GM23338 (cell line): ENCODE results near the gene CTNNA3. TPM values are rescaled to one million over a fixed set of nuclear protein-coding genes. Genes with fewer than 3 reads are reported as not detected.

Experiments
- ATAC-seq: fragments of 200-7000 bp; cut with Tn5 transposase; 3 replicates; pipeline ENCODE4 v1.9.1; 2020
- DNase-seq: peaks from one replicate; pipeline ENCODE4 v3.0.0-alpha.2; 2015; ENCODE audit warnings: low spot score
- H2AFZ ChIP-seq: fragments of 200-600 bp; sonication (generic); 2 replicates; pipeline ENCODE4 v1.8.0; 2016; ENCODE audit warnings: antibody characterized with exemption, mild to moderate bottlenecking, moderate library complexity
- H3F3A ChIP-seq: fragments of 200-600 bp; sonication (generic); replicated peaks from 2 replicates; pipeline ENCODE4 v1.8.0; 2017; ENCODE audit warnings: antibody characterized with exemption, mixed run types, low read depth
- H3K27ac ChIP-seq: fragments of 200-600 bp; sonication (generic); 2 replicates; pipeline ENCODE4 v1.6.1; 2016; ENCODE audit warnings: low read depth
- H3K27me3 ChIP-seq: fragments of 200-600 bp; sonication (generic); 2 replicates; pipeline ENCODE4 v1.8.0; 2016; ENCODE audit warnings: mild to moderate bottlenecking, mixed run types, moderate library complexity; ENCODE audit not compliant: insufficient read depth
- H3K36me3 ChIP-seq: fragments of 200-600 bp; sonication (generic); 2 replicates; pipeline ENCODE4 v1.8.0; 2016; ENCODE audit warnings: mild to moderate bottlenecking; ENCODE audit not compliant: insufficient read depth
- H3K4me1 ChIP-seq: fragments of 200-600 bp; sonication (generic); 2 replicates; pipeline ENCODE4 v1.8.0; 2016; ENCODE audit warnings: mild to moderate bottlenecking, moderate library complexity; ENCODE audit not compliant: insufficient read depth
- H3K4me2 ChIP-seq: fragments of 200-600 bp; sonication (generic); 2 replicates; pipeline ENCODE4 v1.7.1; 2017; ENCODE audit warnings: mixed run types
- H3K4me3 ChIP-seq: fragments of 200-600 bp; sonication (generic); 2 replicates; pipeline ENCODE4 v1.6.1; 2016; ENCODE audit warnings: mixed run types
- H3K79me2 ChIP-seq: fragments of 200-600 bp; sonication (generic); replicated peaks from 2 replicates; pipeline ENCODE4 v1.8.0; 2017; ENCODE audit warnings: mild to moderate bottlenecking; ENCODE audit not compliant: insufficient read depth
- H3K9me2 ChIP-seq: fragments of 200-600 bp; sonication (generic); 2 replicates; pipeline ENCODE4 v1.8.0; 2017; ENCODE audit not compliant: insufficient read depth
- H4K20me1 ChIP-seq: fragments of 200-600 bp; sonication (generic); replicated peaks from 2 replicates; pipeline ENCODE4 v1.8.0; 2017; ENCODE audit warnings: mild to moderate bottlenecking; ENCODE audit not compliant: insufficient read depth
- H3K27ac Mint-ChIP-seq: 2 replicates; pipeline ENCODE4 v1.8.0; 2020; ENCODE audit warnings: inconsistent platforms, mild to moderate bottlenecking, moderate library complexity, mixed read lengths
- H3K27me3 Mint-ChIP-seq: 3 replicates; pipeline ENCODE4 v1.8.0; 2022; ENCODE audit warnings: low read depth, mild to moderate bottlenecking, moderate library complexity, mixed read lengths, inconsistent platforms; ENCODE audit not compliant: insufficient read depth, poor library complexity
- H3K36me3 Mint-ChIP-seq: 3 replicates; pipeline ENCODE4 v1.8.0; 2021; ENCODE audit warnings: low read depth, mild to moderate bottlenecking, inconsistent platforms, moderate library complexity, mixed read lengths
- H3K4me1 Mint-ChIP-seq: 3 replicates; pipeline ENCODE4 v1.8.0; 2020; ENCODE audit warnings: mild to moderate bottlenecking, inconsistent platforms, mixed read lengths
- H3K4me3 Mint-ChIP-seq: 3 replicates; pipeline ENCODE4 v1.8.0; 2021; ENCODE audit warnings: moderate library complexity, mild to moderate bottlenecking, inconsistent platforms, mixed read lengths
- H3K9me3 Mint-ChIP-seq: 3 replicates; pipeline ENCODE4 v1.8.0; 2020; ENCODE audit warnings: moderate library complexity, mild to moderate bottlenecking, inconsistent platforms, mixed read lengths
- CREB1 ChIP-seq: fragments of 250-450 bp; sonication (Bioruptor Pico); IDR thresholded peaks from 2 replicates; pipeline ENCODE4 v1.5.0; 2020; ENCODE audit warnings: low read depth, mild to moderate bottlenecking, moderate library complexity
- EZH2phosphoT487 ChIP-seq: fragments of 200-600 bp; sonication (generic); IDR thresholded peaks from one replicate; pipeline ENCODE4 v1.8.1; 2018; ENCODE audit warnings: antibody characterized with exemption; ENCODE audit not compliant: unreplicated experiment
- JUNB ChIP-seq: IDR thresholded peaks from one replicate; pipeline ENCODE4 v1.6.1; 2016; ENCODE audit warnings: antibody characterized with exemption; ENCODE audit not compliant: unreplicated experiment
- NANOG ChIP-seq: IDR thresholded peaks from 2 replicates; pipeline ENCODE4 v1.6.1; 2016; ENCODE audit warnings: antibody characterized with exemption, borderline replicate concordance
- REST ChIP-seq: IDR thresholded peaks from one replicate; pipeline ENCODE4 v1.6.1; 2018; ENCODE audit warnings: antibody characterized with exemption; ENCODE audit not compliant: unreplicated experiment
- STAT1 ChIP-seq: IDR thresholded peaks from one replicate; pipeline ENCODE4 v1.6.1; 2016; ENCODE audit warnings: antibody characterized with exemption; ENCODE audit not compliant: unreplicated experiment
- ZNF114 ChIP-seq: fragments of 250-450 bp; sonication (Bioruptor Pico); IDR thresholded peaks from 2 replicates; pipeline ENCODE4 v1.5.0; 2020; ENCODE audit warnings: mild to moderate bottlenecking, moderate library complexity
- ZNF331 ChIP-seq: fragments of 250-450 bp; sonication (Bioruptor Pico); IDR thresholded peaks from 2 replicates; pipeline ENCODE4 v1.5.0; 2020; ENCODE audit warnings: low read depth, mild to moderate bottlenecking, moderate library complexity
- polyA plus RNA-seq: library from polyadenylated mRNA; unstranded; fragments of >200 nt; fragmentation: Nextera tagmentation; extraction: Ambion mirVana; gene quantifications from 2 replicates; pipeline ENCODE4 v1.2.1, GENCODE V29; 2016
- total RNA-seq: library from RNA; depleted of rRNA; stranded (reverse); fragments of >200 nt; shearing (Covaris generic); gene quantifications from 2 replicates; pipeline ENCODE4 v1.2.3, GENCODE V29; 2014
- TF ChIP-seq, protein P1 (sequence below), 2 experiments: fragments of 200-600 bp in 1 of 2; sonication (generic) in 1 of 2; conservative IDR thresholded peaks; 2 replicates each; pipeline versions ENCODE4 v1.5.1 to v1.6.1; 2016 to 2017; ENCODE audit warnings: antibody characterized with exemption in 2 of 2, low read depth in 2 of 2, mild to moderate bottlenecking in 2 of 2, moderate library complexity in 1 of 2
- TF ChIP-seq, protein P2 (sequence below): IDR thresholded peaks from 2 replicates; pipeline ENCODE4 v1.6.1; 2016; ENCODE audit warnings: antibody characterized with exemption
- TF ChIP-seq, protein P3 (sequence below): fragments of 250-450 bp; sonication (Bioruptor Pico); IDR thresholded peaks from 2 replicates; pipeline ENCODE4 v1.5.0; 2020; ENCODE audit warnings: mild to moderate bottlenecking, moderate library complexity

The CTNNA3 gene
- total and polyA plus RNA-seq, 2 experiments from 2014 or later = 0.71 to 3.3 TPM

GRCh38 chr10:66349726-66350125 lies 1346.3 kb downstream of the CTNNA3 start (continued):
- TF ChIP-seq JUNB (no peak), REST (no peak), ZNF114 (CRISPR knock-in tag) (no peak), CREB1 (CRISPR knock-in tag) (no peak), ZNF331 (CRISPR knock-in tag) (no peak), EZH2phosphoT487 (no peak), STAT1 (no peak)
- TF ChIP-seq, protein P1, sequence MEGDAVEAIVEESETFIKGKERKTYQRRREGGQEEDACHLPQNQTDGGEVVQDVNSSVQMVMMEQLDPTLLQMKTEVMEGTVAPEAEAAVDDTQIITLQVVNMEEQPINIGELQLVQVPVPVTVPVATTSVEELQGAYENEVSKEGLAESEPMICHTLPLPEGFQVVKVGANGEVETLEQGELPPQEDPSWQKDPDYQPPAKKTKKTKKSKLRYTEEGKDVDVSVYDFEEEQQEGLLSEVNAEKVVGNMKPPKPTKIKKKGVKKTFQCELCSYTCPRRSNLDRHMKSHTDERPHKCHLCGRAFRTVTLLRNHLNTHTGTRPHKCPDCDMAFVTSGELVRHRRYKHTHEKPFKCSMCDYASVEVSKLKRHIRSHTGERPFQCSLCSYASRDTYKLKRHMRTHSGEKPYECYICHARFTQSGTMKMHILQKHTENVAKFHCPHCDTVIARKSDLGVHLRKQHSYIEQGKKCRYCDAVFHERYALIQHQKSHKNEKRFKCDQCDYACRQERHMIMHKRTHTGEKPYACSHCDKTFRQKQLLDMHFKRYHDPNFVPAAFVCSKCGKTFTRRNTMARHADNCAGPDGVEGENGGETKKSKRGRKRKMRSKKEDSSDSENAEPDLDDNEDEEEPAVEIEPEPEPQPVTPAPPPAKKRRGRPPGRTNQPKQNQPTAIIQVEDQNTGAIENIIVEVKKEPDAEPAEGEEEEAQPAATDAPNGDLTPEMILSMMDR (conservative IDR thresholded peaks at IDR 0.05; ENCODE audit: low read depth in 2 of 2) = no peak
- TF ChIP-seq, protein P2, sequence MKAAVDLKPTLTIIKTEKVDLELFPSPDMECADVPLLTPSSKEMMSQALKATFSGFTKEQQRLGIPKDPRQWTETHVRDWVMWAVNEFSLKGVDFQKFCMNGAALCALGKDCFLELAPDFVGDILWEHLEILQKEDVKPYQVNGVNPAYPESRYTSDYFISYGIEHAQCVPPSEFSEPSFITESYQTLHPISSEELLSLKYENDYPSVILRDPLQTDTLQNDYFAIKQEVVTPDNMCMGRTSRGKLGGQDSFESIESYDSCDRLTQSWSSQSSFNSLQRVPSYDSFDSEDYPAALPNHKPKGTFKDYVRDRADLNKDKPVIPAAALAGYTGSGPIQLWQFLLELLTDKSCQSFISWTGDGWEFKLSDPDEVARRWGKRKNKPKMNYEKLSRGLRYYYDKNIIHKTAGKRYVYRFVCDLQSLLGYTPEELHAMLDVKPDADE = no peak

DNA sequence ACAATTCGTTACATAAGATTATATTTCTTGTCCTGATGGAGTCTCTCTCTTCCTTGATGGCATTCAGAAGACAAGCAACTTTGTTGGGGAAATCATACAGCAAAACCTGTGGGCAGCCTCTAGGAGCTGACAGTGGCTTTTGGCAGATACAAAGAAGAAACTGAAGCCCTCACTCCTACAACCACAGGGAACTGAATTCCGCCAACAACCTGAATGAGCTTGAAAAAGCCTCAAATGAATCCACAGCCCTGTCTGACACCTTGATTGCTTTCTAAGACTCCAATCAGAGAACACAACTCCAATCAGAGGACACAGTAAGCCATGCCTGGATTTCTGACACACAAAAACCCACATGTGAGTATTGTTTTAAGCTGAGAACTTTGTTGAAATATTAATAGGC lies 1346.9 kb downstream of the CTNNA3 start:
- Histone ChIP-seq H3K4me1 (no peaks in the 10 kb centered on the region), H3K9me2 (no peaks in the 10 kb centered on the region), H2AFZ (no peak overlapping the region; the same call in 1 of the 2 replicates), H3K79me2 (no peaks in the 10 kb centered on the region), H3K27me3 (no peaks in the 10 kb centered on the region), H3K4me3 (no peak overlapping the region), H3F3A (no peaks in the 10 kb centered on the region), H3K36me3 (no peaks in the 10 kb centered on the region), H3K4me2 (no peak overlapping the region), H4K20me1 (no peaks in the 10 kb centered on the region), H3K27ac (no peak overlapping the region)
- ATAC-seq (no peak; the same call in 2 of the 3 replicates), DNase-seq (peak; percentile 6)
- no peaks in the 10 kb centered on the region for H3K27me3 Mint-ChIP-seq
- no peak overlapping the region for H3K27ac Mint-ChIP-seq
- no peaks in the 10 kb centered on the region for H3K4me1 Mint-ChIP-seq
- H3K4me3 Mint-ChIP-seq = no peak overlapping the region
- H3K9me3 Mint-ChIP-seq = peaks cover 2% of the 10 kb centered on the region; the same call in 1 of the 3 replicates
- no peaks in the 10 kb centered on the region for H3K36me3 Mint-ChIP-seq
- TF ChIP-seq NANOG = no peak
- no peak for TF ChIP-seq CREB1 (CRISPR knock-in tag)
- TF ChIP-seq, protein P3, sequence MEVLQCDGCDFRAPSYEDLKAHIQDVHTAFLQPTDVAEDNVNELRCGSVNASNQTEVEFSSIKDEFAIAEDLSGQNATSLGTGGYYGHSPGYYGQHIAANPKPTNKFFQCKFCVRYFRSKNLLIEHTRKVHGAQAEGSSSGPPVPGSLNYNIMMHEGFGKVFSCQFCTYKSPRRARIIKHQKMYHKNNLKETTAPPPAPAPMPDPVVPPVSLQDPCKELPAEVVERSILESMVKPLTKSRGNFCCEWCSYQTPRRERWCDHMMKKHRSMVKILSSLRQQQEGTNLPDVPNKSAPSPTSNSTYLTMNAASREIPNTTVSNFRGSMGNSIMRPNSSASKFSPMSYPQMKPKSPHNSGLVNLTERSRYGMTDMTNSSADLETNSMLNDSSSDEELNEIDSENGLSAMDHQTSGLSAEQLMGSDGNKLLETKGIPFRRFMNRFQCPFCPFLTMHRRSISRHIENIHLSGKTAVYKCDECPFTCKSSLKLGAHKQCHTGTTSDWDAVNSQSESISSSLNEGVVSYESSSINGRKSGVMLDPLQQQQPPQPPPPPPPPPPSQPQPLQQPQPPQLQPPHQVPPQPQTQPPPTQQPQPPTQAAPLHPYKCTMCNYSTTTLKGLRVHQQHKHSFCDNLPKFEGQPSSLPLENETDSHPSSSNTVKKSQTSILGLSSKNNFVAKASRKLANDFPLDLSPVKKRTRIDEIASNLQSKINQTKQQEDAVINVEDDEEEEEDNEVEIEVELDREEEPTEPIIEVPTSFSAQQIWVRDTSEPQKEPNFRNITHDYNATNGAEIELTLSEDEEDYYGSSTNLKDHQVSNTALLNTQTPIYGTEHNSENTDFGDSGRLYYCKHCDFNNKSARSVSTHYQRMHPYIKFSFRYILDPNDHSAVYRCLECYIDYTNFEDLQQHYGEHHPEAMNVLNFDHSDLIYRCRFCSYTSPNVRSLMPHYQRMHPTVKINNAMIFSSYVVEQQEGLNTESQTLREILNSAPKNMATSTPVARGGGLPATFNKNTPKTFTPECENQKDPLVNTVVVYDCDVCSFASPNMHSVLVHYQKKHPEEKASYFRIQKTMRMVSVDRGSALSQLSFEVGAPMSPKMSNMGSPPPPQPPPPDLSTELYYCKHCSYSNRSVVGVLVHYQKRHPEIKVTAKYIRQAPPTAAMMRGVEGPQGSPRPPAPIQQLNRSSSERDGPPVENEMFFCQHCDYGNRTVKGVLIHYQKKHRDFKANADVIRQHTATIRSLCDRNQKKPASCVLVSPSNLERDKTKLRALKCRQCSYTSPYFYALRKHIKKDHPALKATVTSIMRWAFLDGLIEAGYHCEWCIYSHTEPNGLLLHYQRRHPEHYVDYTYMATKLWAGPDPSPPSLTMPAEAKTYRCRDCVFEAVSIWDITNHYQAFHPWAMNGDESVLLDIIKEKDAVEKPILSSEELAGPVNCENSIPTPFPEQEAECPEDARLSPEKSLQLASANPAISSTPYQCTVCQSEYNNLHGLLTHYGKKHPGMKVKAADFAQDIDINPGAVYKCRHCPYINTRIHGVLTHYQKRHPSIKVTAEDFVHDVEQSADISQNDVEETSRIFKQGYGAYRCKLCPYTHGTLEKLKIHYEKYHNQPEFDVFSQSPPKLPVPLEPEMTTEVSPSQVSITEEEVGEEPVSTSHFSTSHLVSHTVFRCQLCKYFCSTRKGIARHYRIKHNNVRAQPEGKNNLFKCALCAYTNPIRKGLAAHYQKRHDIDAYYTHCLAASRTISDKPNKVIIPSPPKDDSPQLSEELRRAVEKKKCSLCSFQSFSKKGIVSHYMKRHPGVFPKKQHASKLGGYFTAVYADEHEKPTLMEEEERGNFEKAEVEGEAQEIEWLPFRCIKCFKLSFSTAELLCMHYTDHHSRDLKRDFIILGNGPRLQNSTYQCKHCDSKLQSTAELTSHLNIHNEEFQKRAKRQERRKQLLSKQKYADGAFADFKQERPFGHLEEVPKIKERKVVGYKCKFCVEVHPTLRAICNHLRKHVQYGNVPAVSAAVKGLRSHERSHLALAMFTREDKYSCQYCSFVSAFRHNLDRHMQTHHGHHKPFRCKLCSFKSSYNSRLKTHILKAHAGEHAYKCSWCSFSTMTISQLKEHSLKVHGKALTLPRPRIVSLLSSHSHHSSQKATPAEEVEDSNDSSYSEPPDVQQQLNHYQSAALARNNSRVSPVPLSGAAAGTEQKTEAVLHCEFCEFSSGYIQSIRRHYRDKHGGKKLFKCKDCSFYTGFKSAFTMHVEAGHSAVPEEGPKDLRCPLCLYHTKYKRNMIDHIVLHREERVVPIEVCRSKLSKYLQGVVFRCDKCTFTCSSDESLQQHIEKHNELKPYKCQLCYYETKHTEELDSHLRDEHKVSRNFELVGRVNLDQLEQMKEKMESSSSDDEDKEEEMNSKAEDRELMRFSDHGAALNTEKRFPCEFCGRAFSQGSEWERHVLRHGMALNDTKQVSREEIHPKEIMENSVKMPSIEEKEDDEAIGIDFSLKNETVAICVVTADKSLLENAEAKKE = no peak
- TF ChIP-seq JUNB = no peak
- no peak for TF ChIP-seq EZH2phosphoT487
